Left ventricle myocardium inferior (tissue), 1 donor: ENCODE data around the gene SLC27A3. TPM values are rescaled to one million over a fixed set of nuclear protein-coding genes. Genes with fewer than 3 reads are reported as not detected.
A peak's percentile ranks its signal among the peaks of the same experiment; 100 is the strongest.

Experiments used
- DNase-seq: peaks from one replicate; pipeline ENCODE4 v3.0.0-alpha.2; 2020
- H3K27ac ChIP-seq: fragments of 200-600 bp; replicated peaks from 2 replicates; pipeline ENCODE4 v1.8.0; 2021
- H3K27me3 ChIP-seq: fragments of 200-600 bp; 2 replicates; pipeline ENCODE4 v1.8.0; 2021; ENCODE audit warnings: low read depth
- H3K36me3 ChIP-seq: fragments of 200-600 bp; 2 replicates; pipeline ENCODE4 v1.8.0; 2021
- H3K4me1 ChIP-seq: fragments of 200-600 bp; 2 replicates; pipeline ENCODE4 v1.8.0; 2021
- H3K4me3 ChIP-seq: fragments of 200-600 bp; 2 replicates; pipeline ENCODE4 v1.8.0; 2021; ENCODE audit warnings: mild to moderate bottlenecking, moderate library complexity
- H3K9me3 ChIP-seq: fragments of 200-600 bp; replicated peaks from 2 replicates; pipeline ENCODE4 v1.8.0; 2021
- CTCF ChIP-seq: fragments of 200-600 bp; IDR thresholded peaks from 2 replicates; pipeline ENCODE4 v1.8.0; 2021; ENCODE audit warnings: antibody characterized with exemption, mild to moderate bottlenecking, borderline replicate concordance
- intact Hi-C: fragments of 100-400 bp; cut with micrococcal nuclease; formaldehyde crosslinking; loops from one replicate; pipeline ENCODE4 v1.11.0; 2022
- total RNA-seq: library from RNA; stranded (reverse); fragmentation: NEBNext Ultra II Directional; extraction: Animal tissue kit (Norgen Biotek cat#: 25700); gene quantifications from one replicate; pipeline ENCODE4 v1.2.1, GENCODE V29; 2021
- donor health status: DM: no; HTN: yes; CAD: no; lungs with severe emphysema.

SLC27A3 gene
- total RNA-seq, 1 donor from 2014 or later, result 10.5 TPM

DNA sequence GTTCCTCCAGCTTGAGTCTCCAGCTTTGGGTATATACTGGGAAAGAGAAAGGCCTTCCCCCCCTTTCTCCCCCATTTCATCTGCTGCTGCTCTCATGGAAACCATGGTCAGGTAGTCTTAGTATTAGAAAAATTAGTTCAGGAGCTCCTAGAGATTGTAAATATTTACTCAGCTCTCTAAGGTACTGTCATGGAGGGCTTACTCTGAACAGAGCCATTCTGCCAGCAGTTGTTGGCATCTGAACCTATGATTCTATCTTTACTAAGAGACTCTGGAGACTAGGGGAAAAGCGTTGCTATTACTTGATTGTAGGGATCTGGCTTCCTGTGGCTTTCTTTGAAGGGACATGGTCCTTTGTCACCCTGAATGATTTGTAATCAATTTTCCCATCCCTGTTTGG lies 41.2 kb upstream of the SLC27A3 start:
- peak overlapping the region; percentile 40 for H3K27ac ChIP-seq
- intact Hi-C loops, result no loop called here
- DNase-seq, result no peak
- no peak overlapping the region for H3K4me3 ChIP-seq
- peaks cover 50% of the 10 kb centered on the region for H3K4me1 ChIP-seq
- H3K9me3 ChIP-seq, result no peaks in the 10 kb centered on the region
- H3K27me3 ChIP-seq, result no peaks in the 10 kb centered on the region
- no peaks in the 10 kb centered on the region for H3K36me3 ChIP-seq
- TF ChIP-seq CTCF, result no peak

DNA sequence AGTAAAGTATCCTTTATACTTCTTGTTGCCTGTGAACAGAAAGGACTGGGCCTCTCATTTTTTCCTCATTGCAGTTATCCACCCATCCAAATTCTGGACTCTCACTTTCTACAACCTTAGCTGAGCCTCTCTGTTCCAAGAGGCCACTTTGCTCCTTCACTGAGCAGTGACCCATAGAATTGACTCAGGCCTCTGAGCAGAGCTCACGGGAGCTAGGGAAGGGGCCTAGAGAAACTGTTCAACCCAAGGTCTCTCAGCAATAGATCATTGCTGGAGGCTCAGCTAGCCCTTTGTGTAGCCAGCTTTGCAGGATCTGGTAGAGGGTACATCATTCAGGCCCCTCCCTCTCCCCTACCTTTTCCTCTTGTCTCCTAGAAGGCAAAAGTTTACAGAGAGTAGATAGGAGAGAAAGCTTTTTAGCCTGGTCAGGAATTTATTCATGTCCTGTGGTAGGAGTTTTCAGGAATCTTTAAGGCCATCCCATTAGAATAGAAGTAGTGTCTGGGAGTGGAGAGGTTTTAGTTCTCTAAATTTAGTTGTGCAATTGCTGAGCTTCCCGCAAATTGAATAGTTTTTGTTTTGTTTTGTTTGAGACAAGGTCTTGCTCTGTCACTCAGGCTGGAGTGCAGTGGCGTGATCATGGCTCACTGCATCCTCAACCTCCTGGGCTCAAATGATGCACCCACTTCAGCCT lies 40.7 kb upstream of the SLC27A3 start:
- no peak for DNase-seq
- H3K36me3 ChIP-seq, result peaks cover 5% of the 10 kb centered on the region
- H3K27me3 ChIP-seq, result no peaks in the 10 kb centered on the region
- peak overlapping the region; percentile 40 for H3K27ac ChIP-seq
- H3K9me3 ChIP-seq, result no peaks in the 10 kb centered on the region
- H3K4me1 ChIP-seq, result peaks cover 44% of the 10 kb centered on the region
- TF ChIP-seq CTCF, result no peak
- H3K4me3 ChIP-seq, result no peak overlapping the region
- intact Hi-C loops, result no loop called here

DNA sequence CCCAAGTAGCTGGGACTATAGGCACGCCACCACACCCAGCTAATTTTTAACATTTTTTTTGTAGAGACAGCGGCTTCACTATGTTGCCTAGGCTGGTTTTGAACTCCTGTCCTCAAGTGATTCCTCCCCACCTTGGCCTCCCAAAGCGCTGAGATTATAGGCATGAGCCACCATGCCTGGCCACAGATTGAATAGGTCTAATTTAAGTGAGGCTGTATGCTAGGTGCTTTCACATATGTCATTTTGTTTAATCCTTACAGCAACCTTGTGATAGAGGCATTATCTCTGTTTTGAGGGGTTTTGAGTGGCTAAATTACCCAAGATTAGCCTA lies 40.2 kb upstream of the SLC27A3 start:
- Histone ChIP-seq H3K27ac (peak overlapping the region; percentile 2), H3K4me3 (no peak overlapping the region), H3K4me1 (peaks cover 39% of the 10 kb centered on the region), H3K9me3 (no peaks in the 10 kb centered on the region), H3K36me3 (peaks cover 8% of the 10 kb centered on the region), H3K27me3 (no peaks in the 10 kb centered on the region)
- DNase-seq, result no peak
- intact Hi-C loops, result no loop called here
- no peak for TF ChIP-seq CTCF

DNA sequence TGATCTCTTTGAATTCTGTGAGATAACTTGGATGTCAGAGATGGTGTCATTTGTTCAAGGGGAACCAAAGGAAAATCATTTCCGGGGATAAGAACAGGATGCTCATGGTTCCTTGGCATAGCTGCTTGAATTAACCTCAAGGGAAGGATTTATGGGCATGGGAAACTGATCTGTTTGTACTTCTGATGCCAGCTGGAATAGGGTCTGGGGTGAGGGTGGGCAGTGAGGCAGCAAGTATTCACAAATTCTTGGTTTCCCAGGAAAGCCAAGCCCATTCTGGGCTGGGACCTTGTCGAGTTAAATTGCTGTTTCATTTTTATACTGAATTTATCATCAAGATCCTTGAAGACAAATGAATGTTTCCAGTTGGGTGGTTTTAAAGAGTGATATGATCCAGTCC lies 33.2 kb upstream of the SLC27A3 start:
- no peaks in the 10 kb centered on the region for H3K9me3 ChIP-seq
- intact Hi-C loops, result no loop called here
- DNase-seq, result no peak
- H3K36me3 ChIP-seq, result peaks cover 57% of the 10 kb centered on the region
- no peak overlapping the region for H3K27ac ChIP-seq
- H3K27me3 ChIP-seq, result no peaks in the 10 kb centered on the region
- H3K4me3 ChIP-seq, result no peak overlapping the region
- no peak for TF ChIP-seq CTCF
- peaks cover 15% of the 10 kb centered on the region for H3K4me1 ChIP-seq

DNA sequence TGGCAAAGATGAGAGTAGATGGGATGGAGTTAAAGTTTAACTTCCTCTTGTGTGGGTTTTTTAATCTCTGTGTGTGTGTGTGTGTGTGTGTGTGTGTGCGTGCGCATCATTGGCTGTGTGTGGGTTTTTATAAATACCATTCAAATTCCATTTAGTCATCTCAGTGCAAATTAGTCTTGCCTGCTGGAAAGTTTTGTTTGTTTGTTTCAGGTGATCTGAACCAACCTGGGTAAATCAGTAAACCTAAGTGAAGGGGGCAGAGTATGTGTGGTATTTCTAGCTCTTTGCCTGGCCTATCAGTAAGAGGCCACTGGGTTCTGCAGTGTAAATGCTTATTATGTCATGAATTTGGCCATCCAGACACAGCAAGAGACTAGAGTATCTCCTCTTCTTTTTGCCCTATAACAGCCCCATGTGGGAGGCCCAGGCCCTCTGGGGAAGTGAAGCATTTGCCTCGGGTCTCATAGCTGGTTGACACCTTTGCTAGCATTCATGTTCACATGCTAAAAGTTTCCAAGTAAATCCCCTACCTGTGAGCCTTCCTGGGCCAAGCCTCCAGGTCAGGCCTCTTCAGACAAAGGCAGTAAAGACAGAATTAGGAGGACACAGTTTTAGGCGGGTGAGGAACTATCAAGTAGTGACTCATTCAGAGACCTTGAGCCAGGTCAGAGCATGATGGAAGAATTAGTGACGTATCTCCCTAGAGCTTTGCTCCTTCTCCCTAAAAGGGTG lies 32.6 kb upstream of the SLC27A3 start:
- no peaks in the 10 kb centered on the region for H3K9me3 ChIP-seq
- peaks cover 63% of the 10 kb centered on the region for H3K36me3 ChIP-seq
- no peaks in the 10 kb centered on the region for H3K27me3 ChIP-seq
- no peak overlapping the region for H3K4me3 ChIP-seq
- no peak overlapping the region for H3K27ac ChIP-seq
- no peak for TF ChIP-seq CTCF
- peaks cover 21% of the 10 kb centered on the region for H3K4me1 ChIP-seq
- intact Hi-C loops, result no loop called here
- no peak for DNase-seq
